HG03196 (cell line): ENCODE results near the gene HEXIM2.

ENCODE experiments used
- ATAC-seq: cut with Tn5 transposase; IDR thresholded peaks from one replicate; pipeline ENCODE4 v1.9.1; 2021; ENCODE audit not compliant: unreplicated experiment

The HEXIM2 gene

DNA sequence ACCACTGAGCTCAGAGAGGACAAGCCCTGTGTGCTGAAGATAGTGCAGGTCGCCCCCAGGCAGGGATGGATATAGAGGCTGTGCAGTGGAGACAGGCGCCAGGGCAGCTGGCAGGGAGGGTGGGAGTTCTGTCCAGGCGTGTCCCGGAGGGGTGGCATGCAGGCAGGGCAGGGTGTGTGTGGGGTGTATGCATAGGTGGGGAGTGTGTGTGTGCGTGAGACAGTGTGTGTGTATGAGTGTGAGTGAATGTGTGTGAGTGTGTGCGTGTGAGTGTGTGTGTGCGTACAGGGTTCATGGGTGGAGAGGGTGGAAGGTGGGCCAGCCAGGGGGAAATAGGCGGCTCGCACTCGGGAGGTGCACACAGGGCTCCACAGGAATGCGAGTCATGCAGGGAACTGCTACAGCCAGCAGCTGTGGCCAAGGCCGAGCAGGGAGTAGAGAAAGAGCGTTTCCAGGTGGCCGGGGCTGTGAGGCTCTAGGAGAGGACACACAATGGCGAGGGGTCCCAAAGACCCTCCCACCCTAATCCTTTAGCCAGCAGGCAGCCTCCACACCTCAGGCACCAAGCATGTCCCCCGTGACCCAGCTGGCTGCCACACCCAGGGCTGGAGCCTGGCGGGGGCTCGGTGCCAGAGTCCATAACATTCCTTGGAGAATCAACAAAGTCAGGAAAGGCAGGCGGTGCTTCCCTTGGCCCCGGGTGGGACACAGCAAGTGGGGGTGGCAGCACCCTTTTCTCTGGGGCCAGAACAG, 34.0 kb upstream of the HEXIM2 start:
- ATAC-seq, result no peak

DNA sequence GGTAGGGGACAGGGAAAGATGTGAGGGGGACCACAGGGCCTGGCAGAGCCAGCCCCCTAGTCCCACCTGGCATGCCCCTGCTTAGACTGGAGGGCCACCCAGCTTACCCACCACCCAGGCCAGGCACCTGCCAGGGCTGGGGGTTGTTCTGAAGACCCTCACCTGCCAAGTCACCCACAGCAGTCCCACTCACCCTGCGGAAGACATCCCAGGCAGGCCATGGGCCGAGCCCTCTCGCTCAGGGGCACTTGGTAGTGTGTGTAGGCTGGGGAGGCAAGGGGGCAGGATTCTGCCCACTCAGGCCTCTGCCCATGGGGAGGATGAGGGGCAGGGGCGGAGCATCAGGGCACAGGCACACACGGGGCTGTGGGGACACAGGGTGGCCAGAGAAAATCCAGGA, 33.3 kb upstream of the HEXIM2 start:
- ATAC-seq, result no peak

DNA sequence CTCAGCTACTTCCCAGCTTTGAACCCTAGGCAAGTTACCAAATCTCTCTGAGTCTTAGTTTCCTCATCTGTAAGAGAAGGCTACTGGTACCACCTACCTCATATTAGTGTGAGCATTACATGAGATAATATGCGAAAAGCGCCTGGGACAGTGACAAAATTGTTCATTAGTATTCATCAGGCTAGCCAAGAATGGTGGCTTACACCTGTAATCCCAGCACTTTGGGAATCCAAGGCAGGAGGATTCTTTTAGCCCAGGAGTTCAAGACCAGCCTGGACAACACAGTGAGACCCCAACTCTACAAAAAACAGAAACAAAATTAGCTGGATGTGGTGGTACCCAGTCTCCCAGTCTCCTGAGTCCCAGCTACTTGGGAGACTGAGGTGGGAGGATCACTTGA, 32.7 kb upstream of the HEXIM2 start:
- no peak for ATAC-seq

DNA sequence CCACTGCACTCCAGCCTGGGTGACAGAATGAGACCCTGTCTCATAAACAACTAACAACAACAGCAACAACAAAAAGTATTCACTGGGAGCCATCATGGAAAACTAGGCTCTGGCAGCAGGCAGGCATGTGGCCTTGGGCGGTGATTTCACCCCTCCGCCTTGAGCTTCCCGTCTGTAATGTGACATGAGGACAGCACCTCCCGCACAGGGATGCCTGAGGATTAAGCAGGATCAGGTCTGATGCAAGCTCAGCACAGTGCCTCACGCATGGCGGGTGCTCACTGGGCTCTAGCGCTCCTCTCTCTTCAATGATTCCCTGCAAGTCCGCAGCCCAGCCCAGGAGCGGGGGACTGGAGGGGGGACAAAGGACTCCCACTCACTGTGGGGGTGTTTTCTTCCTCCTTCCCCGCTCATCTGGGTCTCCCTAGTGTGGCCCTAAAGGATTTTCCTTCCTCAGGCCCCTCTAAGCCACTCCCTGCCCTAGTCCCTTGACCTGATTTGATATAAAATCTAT, 32.2 kb upstream of the HEXIM2 start:
- ATAC-seq, result no peak

DNA sequence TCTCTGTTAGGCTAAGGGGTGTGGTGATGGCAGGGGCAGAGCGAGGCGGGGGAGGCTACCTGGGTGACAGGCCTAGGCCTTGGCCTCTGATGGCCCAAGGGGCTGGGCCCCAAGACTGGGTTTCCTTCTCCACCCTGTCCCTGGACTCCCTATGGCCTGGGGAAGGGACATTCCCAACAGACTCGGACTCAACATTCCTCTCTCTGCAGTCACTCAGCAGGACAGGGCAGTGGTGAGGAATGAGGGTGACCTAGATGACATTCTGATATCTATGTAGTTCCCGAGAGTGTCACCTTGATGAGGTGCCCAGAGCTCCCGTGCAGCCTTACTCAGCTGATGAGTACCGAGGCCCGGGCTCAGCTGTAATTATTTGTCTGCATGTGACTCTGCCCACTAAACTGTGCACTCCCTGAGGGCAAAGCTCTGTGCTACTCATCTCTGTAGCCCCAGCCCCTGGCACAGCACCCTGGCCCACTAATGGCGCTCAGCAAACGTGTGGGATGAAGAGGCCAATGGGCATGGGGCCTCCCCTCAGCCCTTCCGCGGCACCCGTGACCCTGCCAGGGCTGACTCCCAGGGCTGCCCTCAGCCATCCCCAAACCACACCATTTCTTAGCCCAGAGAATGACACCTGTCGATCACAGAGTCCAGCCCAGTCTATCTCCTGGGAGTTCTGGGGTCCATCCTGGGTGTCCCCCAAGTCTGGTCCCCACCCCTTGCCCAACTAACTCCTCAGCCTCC, 31.6 kb upstream of the HEXIM2 start:
- ATAC-seq, result no peak

DNA sequence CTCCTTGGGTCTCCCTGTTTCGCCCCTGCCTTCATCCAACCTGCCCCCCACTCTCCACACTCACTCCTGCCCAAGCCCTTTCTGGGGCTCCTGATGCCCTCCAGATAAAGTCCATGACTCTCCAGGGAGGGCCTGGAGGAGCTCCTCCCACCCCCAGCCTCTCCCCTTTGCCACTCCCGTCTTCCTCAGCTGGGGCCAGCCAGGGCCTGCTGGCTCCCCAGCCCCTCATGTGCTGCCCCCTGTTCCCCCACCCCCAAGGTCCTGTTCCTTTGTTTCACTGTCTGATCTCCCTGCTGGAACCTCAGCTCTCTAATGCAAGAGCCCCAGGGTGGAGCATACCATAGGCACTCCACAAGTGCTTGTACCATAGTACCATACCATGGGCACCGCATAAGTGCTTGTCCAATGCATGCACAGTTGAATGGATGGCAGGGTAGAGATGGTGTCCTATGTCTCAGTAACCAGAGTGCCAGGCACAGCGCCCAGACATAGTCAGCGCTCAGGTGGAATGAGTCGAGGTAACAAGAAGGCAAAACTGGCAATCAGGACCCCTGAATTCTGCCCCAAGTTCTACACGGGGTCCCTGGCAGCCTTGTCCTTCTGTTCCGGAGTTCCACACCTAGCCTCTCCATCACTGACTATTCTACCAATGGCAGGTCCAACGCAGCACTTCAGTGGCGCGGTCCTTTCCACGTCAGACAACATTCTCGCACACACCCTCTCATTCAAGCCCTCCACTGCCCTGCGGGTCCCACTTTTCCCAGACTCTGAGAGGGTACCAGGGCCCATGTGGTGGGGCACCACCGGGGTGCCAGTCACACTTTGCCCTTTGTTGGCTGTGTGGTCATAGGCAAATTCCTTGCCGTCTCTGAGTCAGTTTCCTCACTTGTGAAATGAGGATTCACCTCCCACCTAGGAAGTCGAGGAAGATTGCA, 30.7 kb upstream of the HEXIM2 start:
- ATAC-seq, result no peak

DNA sequence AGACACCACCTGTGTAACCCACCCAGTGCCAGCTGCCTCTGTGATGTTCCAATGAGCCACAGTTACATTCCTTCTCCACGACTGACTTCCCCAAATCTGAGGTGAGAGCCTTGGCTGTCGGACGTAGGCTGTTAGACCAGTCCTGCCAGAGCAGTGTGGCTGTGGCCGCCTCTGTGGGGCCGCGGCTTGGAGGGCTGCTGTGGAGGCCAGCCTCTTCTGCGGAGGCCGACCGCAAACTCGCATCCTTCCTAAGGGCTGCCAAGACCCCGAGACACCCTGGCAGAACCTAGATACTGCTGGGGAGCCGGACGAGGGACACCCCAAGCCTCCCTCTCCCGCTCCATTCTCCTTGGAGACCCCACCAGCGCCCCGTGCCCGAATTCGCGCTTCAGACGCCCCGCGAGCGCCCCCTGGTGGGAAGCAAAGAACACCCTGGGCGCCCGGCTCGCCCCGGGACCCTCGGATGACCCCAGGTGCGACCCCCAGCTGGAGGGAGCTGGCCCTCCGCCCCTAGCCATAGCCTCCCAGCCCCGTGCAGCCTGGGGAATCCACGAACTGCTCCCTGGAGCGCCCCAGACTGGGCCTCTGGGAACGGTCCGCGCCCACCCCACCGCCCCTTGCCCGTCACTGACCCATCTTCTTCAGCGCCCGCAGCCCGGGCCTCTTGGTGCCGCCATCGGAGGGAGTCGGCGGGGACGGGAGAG, 29.9 kb upstream of the HEXIM2 start:
- ATAC-seq, result no peak

DNA sequence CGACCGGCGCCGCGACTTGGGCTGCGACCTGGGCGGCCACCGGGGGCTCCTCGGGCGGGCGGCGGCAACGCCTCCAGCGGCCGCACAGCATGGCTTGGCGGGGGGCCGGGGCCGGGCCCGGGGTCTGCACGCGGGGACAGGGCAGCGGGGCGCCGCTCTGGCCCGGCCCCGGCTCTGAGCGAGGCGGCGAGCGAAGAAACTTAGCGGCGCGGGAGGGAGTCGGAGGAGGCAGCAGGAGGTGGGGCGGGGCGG, 29.4 kb upstream of the HEXIM2 start, which contains the start of gene PLCD3:
PLCD3 (minus strand) TSS at position 196 of the 252 bp plus-strand sequence; CDS start at position 91, 105 bp downstream.
- no peak for ATAC-seq

DNA sequence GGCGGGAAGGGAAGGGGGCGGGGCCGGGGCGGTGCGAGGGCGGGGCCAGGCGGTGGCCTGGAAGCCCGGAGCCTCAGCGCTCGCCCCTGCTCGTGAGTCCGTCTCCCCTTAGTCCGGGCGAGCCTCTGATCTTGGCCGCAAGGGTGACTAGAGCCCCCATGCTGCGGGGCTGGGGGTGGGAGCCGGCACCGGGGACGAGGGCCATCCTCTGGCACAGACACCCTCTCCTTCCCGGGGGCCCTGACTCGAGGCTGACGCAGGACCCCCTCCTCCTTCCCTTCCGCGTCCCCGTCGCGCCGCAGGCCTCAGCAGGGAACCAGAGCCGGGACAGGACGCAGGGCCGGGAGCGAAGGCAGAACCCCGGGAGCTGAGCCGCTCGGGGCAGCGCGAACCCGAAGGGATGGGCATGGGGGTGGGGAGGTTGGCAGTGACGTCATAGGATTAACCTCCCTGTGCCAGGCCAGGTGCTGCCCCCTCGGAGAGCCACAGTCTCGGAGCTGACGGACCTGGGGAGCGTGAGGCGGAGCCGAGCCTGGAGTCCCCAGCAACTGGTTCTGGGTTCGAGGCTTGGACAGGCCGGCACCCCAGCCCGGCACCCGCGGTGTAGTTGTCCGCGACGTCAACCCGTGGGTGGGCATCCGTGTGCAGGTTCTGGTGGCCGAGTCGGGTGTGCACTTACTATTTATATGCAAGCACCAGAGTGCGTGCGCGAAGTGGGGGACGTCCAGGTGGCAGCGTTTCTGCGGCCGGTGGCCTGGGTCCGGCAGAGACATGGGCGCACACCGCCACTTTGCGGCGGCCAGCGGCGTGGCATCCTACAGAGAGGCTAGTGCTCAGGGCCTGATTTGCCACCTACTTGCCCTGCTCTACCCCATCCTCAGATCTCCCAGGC, 28.9 kb upstream of the HEXIM2 start:
- ATAC-seq, result no peak

DNA sequence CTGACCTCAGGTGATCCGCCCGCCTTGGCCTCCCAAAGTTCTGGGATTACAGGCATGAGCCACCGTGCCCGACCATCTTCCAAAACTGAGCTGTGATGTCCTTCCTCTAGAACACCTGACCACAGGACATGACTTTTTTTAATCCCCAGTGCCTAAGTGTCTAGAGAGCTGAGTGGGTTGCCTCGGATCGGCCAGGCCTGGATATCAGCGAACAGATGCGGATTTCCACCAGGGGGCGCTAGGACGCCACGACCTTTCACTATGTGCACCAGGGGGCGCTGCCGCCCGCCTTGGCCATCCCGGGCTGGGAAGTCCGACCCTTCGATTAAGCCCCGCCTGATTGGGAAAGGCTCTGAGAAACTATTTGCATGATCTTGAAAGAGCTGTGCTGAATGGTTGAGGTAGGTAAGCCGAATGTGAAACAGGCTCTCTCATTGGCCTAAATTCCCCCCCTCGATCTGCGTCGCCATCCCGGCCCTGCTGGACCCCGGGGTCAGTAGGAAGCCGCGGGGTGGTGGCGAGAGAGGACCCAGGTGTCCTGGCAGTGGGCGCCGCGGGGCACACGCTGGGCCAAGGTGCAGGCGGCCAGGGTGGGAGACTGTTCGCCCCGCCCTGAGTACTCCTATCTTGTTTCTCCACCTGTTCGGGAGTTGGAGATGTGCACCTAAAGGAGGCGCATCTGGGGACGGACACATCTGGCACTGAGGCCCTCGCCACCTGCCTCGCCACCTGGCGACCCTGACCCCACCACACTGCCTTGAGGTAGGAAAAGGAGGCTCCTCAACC, 26.3 kb upstream of the HEXIM2 start, which contains the start of gene ACBD4:
ACBD4 (plus strand) TSS at position 496 of the 786 bp plus-strand sequence. CDS start 458 bp downstream, outside the sequence.
- peak; percentile 69 for ATAC-seq

DNA sequence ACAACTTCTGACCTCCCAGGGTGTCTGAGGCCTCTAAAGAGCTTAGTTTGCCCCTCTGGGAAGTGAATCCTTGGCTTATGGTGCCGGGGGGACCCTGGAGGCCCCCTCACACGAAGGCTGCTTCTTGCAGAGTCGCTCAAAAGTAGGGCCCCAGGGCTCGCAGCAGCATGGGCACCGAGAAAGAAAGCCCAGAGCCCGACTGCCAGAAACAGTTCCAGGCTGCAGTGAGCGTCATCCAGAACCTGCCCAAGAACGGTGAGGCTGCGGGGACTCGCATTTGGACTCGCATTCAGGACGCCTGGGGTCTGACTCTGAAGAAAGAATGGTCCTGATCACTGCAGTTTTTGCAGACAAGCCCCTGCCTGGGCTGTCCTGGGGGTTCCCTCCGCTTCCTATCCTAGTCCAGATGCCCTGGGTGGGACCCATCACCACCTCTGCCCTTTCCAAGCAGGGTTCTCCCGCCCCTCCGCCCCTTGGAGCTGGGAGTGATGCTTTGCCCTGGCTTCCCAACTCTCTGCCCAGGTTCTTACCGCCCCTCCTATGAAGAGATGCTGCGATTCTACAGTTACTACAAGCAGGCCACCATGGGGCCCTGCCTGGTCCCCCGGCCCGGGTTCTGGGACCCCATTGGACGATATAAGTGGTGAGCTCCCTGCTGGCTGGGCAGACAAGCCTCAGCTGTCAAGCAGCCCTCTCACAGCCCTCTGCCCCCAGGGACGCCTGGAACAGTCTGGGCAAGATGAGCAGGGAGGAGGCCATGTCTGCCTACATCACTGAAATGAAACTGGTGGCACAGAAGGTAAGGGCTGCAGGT, 25.5 kb upstream of the HEXIM2 start:
- no peak for ATAC-seq

DNA sequence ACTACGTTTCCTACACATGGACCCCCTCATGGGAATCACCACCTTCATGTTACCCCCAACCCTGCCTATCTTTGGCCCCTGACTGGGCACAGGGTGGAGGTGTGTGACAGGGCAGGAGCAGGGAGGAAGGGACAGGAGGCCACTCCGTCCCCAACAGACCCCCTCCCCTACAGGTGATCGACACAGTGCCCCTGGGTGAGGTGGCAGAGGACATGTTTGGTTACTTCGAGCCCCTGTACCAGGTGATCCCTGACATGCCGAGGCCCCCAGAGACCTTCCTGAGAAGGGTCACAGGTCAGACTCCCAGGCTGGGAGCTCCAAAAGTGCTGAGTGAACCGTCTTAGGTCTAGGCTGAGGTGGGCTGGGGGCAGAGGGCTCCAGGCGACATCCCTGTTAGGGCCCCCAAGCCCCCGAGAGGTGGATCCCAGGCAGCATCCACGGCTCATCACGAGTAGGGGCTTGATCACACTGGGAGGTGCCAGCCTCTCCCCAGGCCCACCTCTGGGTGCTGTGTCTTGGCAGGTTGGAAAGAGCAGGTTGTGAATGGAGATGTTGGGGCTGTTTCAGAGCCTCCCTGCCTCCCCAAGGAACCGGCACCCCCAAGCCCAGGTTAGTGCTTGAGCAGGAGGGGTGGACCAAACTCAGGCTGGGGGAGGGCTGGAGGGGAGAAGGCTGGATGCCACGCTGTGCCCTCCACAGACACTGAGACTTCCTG, 24.7 kb upstream of the HEXIM2 start:
- ATAC-seq, result no peak

DNA sequence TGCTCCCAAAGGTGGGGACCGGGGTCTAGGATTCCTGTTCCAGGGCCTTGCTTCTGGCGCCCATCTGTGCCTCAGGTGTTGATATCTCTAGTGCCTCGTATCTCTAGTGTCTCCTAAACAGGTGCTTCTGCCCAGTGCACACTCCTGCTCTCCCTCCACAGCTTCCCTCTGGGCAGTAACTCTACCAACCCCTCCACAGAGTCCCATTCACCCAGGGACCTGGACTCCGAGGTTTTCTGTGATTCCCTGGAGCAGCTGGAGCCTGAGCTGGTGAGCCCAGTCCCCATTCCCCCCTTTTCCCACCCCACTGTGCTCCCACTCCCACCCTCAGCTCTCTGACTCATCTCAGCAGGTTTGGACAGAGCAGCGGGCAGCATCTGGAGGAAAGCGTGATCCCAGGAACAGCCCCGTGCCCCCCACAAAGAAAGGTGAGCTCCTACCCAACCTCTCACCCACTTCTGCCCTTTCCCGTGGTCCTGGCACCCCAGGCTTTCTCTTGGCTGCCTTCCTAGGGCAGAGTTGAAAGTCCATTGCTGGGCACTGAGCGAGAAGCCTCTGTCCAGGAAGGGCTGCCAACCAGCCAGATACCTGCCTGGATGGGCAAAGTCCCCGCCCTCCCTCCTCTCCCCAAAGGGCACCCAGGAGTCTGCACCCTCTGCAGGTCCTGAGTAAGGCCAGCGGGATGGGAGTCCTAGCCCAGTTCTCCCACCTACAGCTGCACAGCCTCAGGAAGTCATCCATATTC, 23.9 kb upstream of the HEXIM2 start:
- ATAC-seq, result no peak

DNA sequence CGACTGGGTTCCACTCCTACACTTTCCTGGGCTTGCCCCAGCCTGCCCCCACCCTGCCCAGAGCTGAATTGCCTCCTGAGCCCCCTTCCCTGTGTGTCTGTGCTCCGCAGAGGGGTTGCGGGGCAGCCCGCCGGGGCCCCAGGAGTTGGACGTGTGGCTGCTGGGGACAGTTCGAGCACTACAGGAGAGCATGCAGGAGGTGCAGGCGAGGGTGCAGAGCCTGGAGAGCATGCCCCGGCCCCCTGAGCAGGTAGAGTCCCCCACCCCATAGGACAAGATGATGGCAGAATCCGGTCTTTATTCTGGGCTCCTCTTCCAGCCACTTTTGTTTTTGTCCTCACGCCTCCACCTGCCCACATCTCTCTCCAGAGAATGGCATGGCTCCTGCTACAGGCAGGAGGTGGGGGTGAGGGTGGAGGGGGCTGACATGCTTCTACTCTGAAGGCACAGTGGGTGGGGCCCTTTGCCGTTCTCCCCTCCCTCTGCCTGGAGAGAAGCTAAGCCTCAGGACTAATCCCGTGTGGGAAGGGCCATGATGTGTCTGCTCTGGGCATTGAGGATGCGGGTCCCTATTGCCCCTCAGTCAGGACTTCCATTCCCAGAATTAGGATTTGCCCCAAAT, 22.7 kb upstream of the HEXIM2 start:
- ATAC-seq, result no peak

DNA sequence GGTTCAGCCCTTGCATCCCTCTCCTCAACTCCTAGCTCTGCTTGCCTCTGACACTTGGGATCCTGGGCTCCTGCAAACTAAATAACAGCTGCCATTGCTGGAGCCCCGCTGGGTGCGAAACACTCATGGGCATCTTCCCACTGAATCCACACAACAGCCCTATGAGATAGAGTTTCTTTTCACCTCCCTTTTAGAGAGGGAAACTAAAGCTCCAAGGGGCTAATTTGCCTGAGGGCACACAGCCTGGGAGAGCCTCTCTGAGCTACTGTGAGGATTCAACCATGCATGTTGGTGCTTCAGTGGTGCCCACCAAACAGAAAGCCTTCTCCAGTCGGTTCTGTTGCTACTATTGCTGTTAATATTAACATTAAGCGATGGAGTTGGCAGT, 22.1 kb upstream of the HEXIM2 start:
- ATAC-seq, result no peak

DNA sequence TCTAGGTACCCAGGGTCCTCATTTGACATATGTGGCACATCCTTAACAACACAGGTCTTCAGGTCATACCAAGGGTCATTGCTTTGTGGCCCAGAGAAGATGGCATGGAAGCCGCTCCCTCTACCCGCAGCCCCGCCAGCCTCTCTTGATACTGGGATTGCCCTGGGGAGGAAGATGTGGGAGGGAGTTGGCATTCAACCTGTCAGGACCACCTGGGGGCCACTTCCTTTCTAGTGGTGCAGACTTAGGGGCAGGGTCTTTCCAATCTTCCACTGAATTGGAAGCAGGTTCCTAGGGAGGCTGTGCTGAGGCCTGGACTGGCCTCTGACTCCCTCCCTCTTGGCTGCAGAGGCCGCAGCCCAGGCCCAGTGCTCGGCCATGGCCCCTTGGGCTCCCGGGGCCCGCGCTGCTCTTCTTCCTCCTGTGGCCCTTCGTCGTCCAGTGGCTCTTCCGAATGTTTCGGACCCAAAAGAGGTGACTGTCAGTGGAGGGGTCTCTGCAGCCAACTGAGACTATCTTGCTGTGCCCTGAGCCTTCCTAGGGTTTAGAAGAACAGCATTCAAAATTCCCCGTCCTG, 18.5 kb upstream of the HEXIM2 start:
- no peak for ATAC-seq
